C4-2B (cell line): Measurements from ENCODE around the gene ADPRS.

Experiments used
- H3K27ac ChIP-seq: fragments of 450-650 bp; 2 replicates; pipeline ENCODE4 v1.5.1; 2017
- CTCF ChIP-seq: fragments of 450-650 bp; conservative IDR thresholded peaks from 2 replicates; pipeline ENCODE4 v1.5.1; 2017; ENCODE audit warnings: mild to moderate bottlenecking
- ZFX ChIP-seq: fragments of 450-650 bp; IDR thresholded peaks from 2 replicates; pipeline ENCODE4 v1.6.1; 2017

Gene ADPRS

GRCh38 chr1:36119456-36119855 is 30.8 kb downstream of the ADPRS start:
- TF ChIP-seq ZFX (no peak), CTCF (no peak)
- H3K27ac ChIP-seq, result no peak overlapping the region

GRCh38 chr1:36122062-36123030 is 33.7 kb downstream of the ADPRS start:
- H3K27ac ChIP-seq, result no peak overlapping the region
- TF ChIP-seq ZFX, result no peak
- no peak for TF ChIP-seq CTCF

- H3K27ac ChIP-seq, result no peak overlapping the region
- TF ChIP-seq CTCF, result no peak
- TF ChIP-seq ZFX, result no peak
These were observed 34.7 kb downstream of the ADPRS start for GRCh38 chr1:36123356-36123755.

GRCh38 chr1:36124404-36125128 is 35.9 kb downstream of the ADPRS start:
- H3K27ac ChIP-seq, result no peak overlapping the region
- TF ChIP-seq ZFX, result no peak
- TF ChIP-seq CTCF, result no peak

GRCh38 chr1:36125129-36125991 is 36.7 kb downstream of the ADPRS start, which contains the start of gene COL8A2:
Gene COL8A2, minus strand, starts transcription at chr1:36125222. Its CDS starts 24,980 bp downstream, at chr1:36100242.
- no peak within 1 kb of the TSS for H3K27ac ChIP-seq

More at GRCh38 chr1:36125129-36125991, 36.7 kb downstream of the ADPRS start, which contains the start of gene COL8A2:
- TF ChIP-seq ZFX (no peak), CTCF (no peak)
